ENCODE measurements around the gene KLHL3. TPM values are rescaled to one million over a fixed set of nuclear protein-coding genes. Genes with fewer than 3 reads are reported as not detected.

KLHL3 gene
- total RNA-seq, 4 donors from 2014 or later: 0.75 to 4.4 (median 2.6) TPM

DNA sequence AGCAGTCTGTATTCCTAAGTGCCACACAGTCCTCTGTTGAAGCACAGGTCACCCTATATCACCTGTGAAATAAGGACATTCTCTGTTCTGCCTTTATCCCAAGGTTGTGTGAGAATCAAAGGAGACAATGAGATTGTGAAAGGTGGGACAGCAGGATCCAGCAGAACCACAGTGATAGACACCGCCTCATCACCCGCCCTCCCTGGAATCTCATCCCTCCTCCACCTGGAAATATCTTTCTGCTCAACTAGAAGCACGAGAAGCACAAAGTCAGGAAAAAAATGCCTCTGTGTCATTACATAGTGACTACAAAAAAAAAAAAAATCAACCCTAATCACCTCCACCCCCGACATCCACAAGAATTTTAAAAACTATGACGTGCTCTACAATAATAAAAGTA is 32.3 kb downstream of the KLHL3 start:
- H3K27me3 ChIP-seq: no peaks in the 10 kb centered on the region
- no peaks in the 10 kb centered on the region for H3K4me1 ChIP-seq
- no peak overlapping the region for H3K4me3 ChIP-seq
- H3K36me3 ChIP-seq: no peaks in the 10 kb centered on the region
- in situ Hi-C loops (cut with MboI; ENCODE audit: low pct_ligation_motif_present in 1 of 4, low pct_unique_long_range_greater_than_20kb in 1 of 4, low sequenced_read_pairs in 3 of 4) (no loop called here), intact Hi-C loops (cut with DNase I; ENCODE audit: low total_unique reads) (no loop called here)
- no peaks in the 10 kb centered on the region for H3K9me3 ChIP-seq
- no peak overlapping the region for H3K27ac ChIP-seq
- TF ChIP-seq EP300 (IDR thresholded peaks at IDR 0.05; ENCODE audit: low read depth) (no peak), POLR2A (IDR thresholded peaks at IDR 0.05) (no peak), POLR2AphosphoS5 (IDR thresholded peaks at IDR 0.05) (no peak), CTCF (IDR thresholded peaks at IDR 0.05) (no peak)
- no peak for DNase-seq
- 94 to 98% methylated on average over 5 of the region's 5 CpGs for WGBS, 2 donors (ENCODE audit: low coverage in 1 of 2)

DNA sequence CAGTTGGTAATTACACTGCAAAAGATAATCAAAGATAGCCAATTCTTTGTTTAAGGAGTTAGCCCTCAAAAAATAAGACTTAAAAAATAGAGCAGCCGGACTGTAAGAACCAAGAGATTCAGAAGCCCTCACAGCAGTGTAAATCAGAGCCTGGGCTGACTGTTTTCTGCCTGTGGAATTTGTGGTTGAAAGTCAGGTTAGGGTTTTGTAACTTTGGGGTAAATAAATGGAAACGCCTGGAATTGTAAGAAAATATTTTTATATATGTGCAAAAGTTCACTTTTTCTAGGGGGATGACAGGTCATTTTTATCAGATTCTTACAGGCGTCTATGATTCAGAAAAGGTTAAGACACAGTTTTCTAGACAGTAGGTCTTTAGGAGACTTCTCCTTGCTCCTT is 35.6 kb downstream of the KLHL3 start:
- 83 to 85% methylated on average over 3 of the region's 3 CpGs for WGBS, 2 donors (ENCODE audit: low coverage in 1 of 2)

DNA sequence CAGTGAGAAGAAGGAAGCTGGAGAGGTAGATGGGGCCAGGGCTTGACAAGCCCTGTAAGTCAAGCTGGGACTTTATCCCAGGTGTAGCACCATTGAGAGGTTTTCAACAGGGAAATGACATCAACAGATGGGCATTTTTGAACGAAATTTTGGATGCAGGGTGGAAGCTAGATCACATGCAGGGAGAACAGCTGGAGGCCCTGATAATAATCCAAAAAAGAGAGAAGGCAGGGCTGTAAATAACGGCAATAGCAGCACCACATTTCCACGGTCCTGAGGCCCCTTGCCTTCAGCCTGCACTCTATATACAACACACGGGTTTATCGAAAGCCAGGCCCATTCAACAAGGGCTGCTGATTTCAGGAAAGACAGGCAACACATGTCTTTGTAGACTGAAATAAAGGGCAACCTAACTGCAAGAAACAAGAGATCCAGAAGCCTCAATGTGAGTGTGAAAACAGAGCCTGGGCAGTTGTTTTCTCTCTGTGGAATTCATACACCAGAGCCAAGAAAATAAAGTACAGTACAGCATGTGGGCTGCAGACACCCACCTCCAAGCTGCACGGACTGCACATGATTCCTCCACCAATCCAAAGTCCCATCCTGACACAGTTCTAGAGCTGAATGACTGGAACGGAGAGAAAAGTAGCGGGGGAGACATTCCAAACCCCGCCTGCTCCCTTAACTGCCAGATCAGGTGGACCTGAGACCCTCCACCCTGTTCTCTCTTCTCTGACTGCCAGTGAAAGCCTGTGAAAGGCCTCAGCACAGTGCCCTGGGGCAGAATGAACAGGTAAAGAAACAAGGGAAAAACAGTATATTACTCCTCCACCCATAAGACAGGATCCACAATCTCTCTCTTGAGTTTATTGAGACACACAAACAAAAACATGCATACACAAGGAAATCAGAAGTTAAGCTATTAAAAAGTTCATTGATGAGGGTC is 36.3 kb downstream of the KLHL3 start:
- in situ Hi-C loops (cut with MboI; ENCODE audit: low pct_ligation_motif_present in 1 of 4, low pct_unique_long_range_greater_than_20kb in 1 of 4, low sequenced_read_pairs in 3 of 4) (no loop called here), intact Hi-C loops (cut with DNase I; ENCODE audit: low total_unique reads) (no loop called here)
- DNase-seq: no peak
- H3K27ac ChIP-seq: no peak overlapping the region
- WGBS, 2 donors (ENCODE audit: low coverage in 1 of 2): 52 to 60% methylated on average over 7 to 9 of the region's 9 CpGs
- no peaks in the 10 kb centered on the region for H3K9me3 ChIP-seq
- TF ChIP-seq EP300 (IDR thresholded peaks at IDR 0.05; ENCODE audit: low read depth) (no peak), POLR2AphosphoS5 (IDR thresholded peaks at IDR 0.05) (no peak), POLR2A (IDR thresholded peaks at IDR 0.05) (no peak), CTCF (IDR thresholded peaks at IDR 0.05) (no peak)
- no peaks in the 10 kb centered on the region for H3K27me3 ChIP-seq
- H3K4me3 ChIP-seq: no peak overlapping the region
- H3K36me3 ChIP-seq: no peaks in the 10 kb centered on the region
- H3K4me1 ChIP-seq: no peaks in the 10 kb centered on the region

More for the DNA sequence above, 35.6 kb downstream of the KLHL3 start:
- no peak for DNase-seq
- Histone ChIP-seq H3K27ac (no peak overlapping the region), H3K4me1 (no peaks in the 10 kb centered on the region), H3K27me3 (no peaks in the 10 kb centered on the region), H3K4me3 (no peak overlapping the region), H3K36me3 (no peaks in the 10 kb centered on the region), H3K9me3 (no peaks in the 10 kb centered on the region)
- intact Hi-C loops (cut with DNase I; ENCODE audit: low total_unique reads) (no loop called here), in situ Hi-C loops (cut with MboI; ENCODE audit: low pct_ligation_motif_present in 1 of 4, low pct_unique_long_range_greater_than_20kb in 1 of 4, low sequenced_read_pairs in 3 of 4) (no loop called here)
- no peak for TF ChIP-seq POLR2A (IDR thresholded peaks at IDR 0.05)
- TF ChIP-seq CTCF (IDR thresholded peaks at IDR 0.05): no peak
- no peak for TF ChIP-seq POLR2AphosphoS5 (IDR thresholded peaks at IDR 0.05)
- no peak for TF ChIP-seq EP300 (IDR thresholded peaks at IDR 0.05; ENCODE audit: low read depth)

DNA sequence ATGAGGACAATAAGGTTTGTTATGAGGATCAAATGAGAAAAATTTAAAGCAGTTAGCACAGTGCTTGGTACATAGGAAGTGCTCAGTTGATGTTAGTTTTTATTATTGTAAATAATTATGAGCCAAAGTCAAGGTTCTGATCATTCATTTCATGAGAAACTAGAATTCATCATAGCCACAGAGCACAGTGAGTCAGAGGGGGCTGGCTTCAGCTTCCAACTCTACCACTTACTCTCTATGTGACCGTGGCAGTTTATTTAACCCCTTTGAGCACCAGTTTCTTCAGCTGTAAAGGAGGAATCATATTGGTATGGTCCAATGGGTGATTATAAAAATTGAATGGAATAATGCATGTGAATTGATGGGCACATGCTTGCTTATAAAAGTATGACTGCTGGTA is 39.4 kb downstream of the KLHL3 start:
- Histone ChIP-seq H3K27me3 (no peaks in the 10 kb centered on the region), H3K4me3 (no peak overlapping the region), H3K27ac (no peak overlapping the region), H3K9me3 (no peaks in the 10 kb centered on the region), H3K4me1 (peaks cover 0 to 6% (median 0%) of the 10 kb centered on the region in 4 donors), H3K36me3 (no peaks in the 10 kb centered on the region)
- WGBS, 2 donors (ENCODE audit: low coverage in 1 of 2): 0 to 16% methylated on average over 1 of the region's 1 CpG
- TF ChIP-seq EP300 (IDR thresholded peaks at IDR 0.05; ENCODE audit: low read depth) (no peak), POLR2AphosphoS5 (IDR thresholded peaks at IDR 0.05) (no peak), POLR2A (IDR thresholded peaks at IDR 0.05) (no peak), CTCF (IDR thresholded peaks at IDR 0.05) (no peak)
- intact Hi-C loops (cut with DNase I; ENCODE audit: low total_unique reads) (no loop called here), in situ Hi-C loops (cut with MboI; ENCODE audit: low pct_ligation_motif_present in 1 of 4, low pct_unique_long_range_greater_than_20kb in 1 of 4, low sequenced_read_pairs in 3 of 4) (no loop called here)
- no peak for DNase-seq

Measured in transverse colon (tissue), 4 donors.